GM18519 (cell line): ENCODE measurements around the gene CLBA1.

Source experiments
- ATAC-seq: cut with Tn5 transposase; IDR thresholded peaks from one replicate; pipeline ENCODE4 v1.9.1; 2021; ENCODE audit warnings: mild to moderate bottlenecking, moderate library complexity; ENCODE audit not compliant: unreplicated experiment, low FRiP score

CLBA1 gene

GRCh38 chr14:104996483-104996882 lies 10.9 kb downstream of the CLBA1 start:
- no peak for ATAC-seq

GRCh38 chr14:104998801-104999200 lies 13.2 kb downstream of the CLBA1 start:
- no peak for ATAC-seq

DNA sequence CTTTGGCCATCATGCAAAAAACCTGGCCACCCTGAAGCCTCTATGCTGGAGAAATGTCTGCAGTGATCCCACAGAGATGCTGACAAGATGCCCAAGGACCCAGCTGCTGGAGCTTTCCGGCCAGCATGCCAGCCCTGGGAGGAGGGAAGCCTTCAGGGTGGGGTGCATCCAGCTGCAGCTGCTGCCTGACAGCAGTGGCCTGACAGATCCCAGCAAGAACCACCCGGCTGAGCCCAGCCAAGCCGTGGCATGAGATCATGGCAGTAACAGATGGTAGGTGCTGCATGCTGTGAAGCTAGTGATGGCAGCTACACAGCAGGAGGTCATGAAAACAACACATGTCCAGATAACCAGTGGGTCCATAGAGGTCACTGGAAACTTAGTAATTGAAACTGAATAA lies 13.8 kb downstream of the CLBA1 start:
- ATAC-seq: no peak

- ATAC-seq: no peak
Measured at GRCh38 chr14:105005329-105005928, 19.8 kb downstream of the CLBA1 start.

DNA sequence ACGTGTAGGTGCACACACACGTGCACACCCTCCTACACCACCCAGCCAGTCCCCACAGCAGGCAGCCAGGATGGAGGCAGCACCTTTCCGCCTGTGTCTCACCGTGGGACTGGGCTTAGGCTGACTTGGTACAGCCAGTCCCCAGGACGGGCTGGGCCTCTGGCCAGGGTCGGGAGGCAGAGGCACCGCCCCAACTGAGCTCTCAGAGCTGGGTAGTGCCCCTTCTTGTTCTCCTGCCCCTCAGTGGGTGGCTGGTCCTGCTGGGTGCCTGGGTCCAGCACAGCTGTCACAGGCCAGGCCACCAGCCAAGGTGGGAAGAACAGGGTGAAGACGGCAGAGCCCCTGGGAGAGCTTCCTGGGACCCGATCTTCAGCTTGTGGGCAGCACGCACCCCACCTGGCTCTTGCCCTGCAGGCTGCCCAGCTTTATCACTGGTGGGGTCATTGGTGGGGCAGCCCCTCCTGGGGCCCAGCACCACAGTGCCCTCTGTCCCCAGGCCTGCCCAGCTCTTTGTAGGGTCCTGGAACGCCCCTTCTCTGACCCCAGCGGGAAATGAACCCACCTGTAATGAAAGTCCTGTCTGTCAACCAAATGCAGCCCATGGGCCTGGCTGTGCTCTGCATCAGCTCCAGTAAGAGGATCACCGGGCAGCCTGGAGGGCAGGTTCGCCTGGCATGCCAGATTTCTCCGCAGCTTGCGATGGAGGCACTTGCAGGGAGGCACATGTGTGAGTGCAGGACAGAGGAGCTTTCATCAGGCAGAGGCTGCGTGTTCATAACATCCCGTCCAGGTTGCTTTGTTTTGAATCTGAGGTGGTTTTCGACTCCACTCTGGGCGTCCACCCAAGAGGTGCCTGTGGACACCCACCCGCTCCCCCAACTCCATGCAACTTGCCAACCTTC lies 20.6 kb downstream of the CLBA1 start:
- no peak for ATAC-seq

DNA sequence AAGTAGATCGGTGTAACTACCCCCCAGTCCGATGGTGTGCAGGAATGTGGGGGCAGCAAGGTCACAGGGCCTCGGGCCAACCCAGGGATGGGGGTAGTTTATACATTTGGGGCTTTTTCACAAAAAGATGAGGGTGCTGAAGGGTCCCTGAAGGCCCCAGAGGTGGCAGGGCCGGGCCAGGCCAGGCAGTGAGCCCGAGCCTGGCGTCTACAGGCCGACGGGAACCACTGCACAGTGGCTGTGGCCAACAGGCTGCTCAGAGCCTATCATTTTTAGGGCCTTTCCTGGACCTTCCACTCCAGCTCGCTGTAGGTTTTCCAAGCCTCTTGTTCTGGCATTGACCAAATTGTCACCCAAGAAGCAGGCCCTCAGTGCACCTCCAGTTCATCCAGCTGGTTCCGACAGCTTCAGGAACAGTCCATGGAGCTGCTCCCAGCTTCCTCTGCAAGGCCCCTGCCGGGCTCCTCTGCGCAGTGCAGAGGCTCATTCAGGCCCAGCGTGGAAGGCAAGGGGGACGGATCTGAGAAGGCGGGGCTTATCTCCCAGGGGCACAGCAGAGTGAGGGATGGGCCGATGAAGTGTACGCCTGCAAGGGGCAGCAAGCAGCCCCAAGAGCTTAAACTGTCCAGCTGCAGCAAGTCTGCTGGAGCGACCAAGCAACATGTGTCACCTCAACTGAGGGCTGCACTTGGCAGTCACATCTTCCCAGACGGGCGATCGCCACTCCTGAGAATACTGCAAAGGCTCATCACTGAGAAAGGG lies 21.4 kb downstream of the CLBA1 start:
- no peak for ATAC-seq

DNA sequence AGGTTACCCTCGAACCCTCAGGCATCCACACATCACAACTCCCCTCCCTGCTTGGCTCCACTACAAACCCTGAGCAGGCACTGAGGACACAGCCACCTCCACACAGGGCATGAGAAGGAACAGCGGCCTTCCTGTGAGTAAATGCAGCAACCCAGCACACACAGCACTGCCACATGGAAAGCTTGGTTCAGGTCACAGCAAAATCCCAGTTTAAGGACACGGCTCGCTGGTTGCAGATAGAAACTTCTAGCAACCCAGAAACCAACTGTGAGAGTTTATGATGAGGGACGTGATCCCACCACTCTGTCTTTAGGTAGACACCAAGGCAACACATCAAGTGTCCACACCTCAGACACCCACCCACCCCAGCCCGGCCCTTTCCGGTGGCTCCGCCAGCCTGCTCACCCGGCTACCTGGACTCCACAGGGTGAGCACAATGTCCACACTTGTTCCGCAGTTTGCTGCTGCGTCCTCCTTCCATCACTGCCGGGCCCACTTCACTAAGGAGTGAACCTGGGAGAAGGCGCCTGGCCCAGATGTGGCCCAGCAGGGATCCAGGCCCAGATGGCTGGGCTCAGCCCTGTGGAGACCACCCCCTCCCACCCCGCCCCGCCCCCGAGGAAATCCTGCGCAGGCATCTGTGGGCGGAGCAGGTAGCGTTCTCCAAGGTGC lies 22.1 kb downstream of the CLBA1 start:
- no peak for ATAC-seq

GRCh38 chr14:105010106-105010505 lies 24.5 kb downstream of the CLBA1 start:
- ATAC-seq: no peak

DNA sequence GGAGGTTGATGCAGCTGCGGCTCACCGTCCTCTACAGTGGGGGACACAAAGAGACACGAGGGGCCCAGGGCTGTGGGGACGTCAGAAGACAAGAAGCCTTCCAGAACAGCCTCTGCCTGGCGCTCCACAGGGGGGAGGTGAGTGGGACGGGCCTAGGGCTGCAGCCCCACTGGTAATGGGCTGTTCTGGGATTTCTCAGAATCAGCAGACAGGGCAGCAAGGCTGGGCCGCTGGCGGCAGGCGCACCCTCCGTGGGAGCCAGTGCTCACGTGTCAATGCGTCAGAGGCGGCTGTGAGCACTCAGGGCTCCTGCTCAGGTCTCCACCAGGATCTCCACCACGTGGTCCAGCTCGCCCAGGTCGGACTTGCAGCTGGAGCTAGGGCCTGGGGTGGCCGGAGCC lies 25.3 kb downstream of the CLBA1 start:
- no peak for ATAC-seq

GRCh38 chr14:105011312-105011990 lies 25.9 kb downstream of the CLBA1 start:
- no peak for ATAC-seq

GRCh38 chr14:105012171-105012985 lies 26.8 kb downstream of the CLBA1 start:
- ATAC-seq: no peak

DNA sequence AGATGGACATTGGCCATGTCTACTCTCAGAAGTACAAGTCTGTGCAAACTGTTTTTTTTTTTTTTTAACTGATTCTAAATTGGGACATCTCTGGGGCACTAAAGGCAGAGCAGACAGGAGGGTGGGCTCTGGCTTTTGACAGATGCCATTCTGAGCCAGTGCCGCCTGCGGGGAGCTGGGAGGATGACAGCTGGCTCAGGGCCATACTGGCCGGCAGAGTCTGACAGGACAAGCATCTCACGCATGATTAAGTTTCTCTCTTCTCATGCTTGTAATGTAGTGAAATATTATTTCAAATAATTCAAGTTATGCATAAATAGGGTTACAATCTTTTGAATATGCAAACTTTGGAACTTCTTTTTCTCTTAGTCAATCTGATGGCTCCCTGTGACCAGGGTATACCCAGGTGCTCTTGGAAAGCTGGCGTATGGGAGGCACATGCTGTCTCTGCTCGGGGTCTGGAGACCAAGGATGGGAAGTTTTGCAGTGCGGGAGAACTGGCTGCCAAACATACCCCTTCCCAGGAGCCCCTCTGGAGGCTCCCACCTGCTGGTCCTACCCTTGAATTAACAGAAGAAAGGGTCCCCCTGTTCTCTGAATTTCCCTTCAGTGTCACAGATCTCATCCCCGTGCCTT lies 27.7 kb downstream of the CLBA1 start:
- no peak for ATAC-seq

DNA sequence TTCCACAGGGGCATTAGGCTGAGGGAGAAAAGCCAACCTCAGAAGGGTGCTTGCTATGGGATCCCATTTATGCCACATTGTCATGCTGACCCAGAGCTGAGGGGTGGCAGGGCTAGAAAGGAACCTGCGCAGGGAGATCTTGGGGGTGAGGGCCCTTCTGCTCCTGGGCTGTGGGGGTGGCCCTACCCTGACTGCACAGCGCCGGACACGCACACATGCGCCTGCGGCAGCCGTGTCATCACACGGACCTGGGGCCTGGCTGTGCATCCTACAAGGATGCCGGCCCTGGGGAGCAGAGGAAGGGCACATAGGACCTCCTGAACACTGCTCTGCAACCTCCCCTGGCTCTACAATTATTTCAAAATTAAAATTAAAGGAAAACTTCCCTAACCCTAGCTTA lies 28.4 kb downstream of the CLBA1 start:
- ATAC-seq: no peak

GRCh38 chr14:105014631-105015030 lies 29.0 kb downstream of the CLBA1 start:
- ATAC-seq: no peak

GRCh38 chr14:105015242-105015641 lies 29.7 kb downstream of the CLBA1 start:
- no peak for ATAC-seq

DNA sequence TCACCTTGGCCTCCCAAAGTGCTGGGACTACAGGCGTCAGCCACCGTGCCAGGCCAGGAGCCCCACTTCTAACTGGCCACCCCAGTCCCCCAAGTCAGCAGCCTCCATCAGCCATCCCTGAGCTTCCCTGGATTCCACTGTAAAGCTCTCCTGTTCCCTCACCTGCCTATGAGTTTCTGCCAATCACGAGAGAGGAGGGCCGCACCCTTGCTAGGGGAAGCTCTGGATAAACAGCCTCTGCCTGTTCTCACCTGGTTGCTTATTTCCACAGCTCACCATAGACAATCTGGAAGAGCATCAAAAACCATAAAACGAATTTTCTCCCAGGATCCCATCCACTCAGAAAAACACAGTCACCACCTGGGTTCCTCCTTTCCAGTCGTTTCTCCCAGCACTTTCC lies 30.3 kb downstream of the CLBA1 start:
- ATAC-seq: no peak

- no peak for ATAC-seq
Measured at GRCh38 chr14:105018414-105018813, 32.8 kb downstream of the CLBA1 start.

DNA sequence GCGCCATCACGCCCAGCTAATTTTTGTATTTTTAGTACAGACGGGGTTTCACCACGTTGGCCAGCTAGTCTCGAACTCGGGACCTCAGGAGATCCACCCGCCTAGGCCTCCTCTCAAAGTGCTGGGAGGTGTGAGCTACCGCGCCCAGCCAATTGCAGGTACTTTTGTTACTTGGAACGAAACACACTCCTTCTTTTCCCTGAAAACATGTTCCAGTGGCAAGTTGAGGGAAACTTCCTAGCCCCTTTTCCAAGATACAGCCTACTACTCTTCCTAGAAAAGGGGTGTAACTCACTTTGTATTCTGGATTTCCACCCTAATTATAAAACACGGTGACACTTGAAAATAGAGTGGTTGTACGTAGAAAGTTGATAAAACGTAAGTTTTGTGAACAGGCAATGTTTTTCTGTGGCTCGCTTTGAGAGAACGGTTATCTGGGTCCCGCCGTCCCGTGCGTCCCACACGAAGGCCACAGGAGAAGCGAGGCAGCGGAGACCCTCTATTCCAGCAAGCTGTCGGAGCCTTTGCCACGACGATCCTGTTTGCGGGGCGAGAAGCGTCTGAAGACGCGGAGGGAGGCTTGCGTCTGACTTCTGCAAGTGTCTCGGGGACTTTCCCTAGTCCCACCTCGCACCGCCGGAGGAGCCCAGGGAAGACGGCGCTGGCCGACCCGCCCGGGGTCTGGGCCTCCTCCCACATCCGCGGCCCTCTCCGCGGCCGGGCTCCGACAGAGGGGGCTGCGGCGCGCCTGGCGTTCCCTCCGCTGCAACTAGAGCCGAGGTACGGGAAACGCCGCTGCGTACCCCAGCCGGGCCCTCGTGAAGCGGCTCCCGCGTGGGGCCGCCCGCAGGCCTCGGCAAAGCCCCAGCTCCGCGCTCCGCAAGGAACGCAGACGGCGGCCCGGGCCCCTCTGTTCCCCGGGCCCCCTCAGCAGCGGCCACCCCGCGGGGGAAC lies 34.5 kb downstream of the CLBA1 start:
- ATAC-seq: peak; percentile 10
